Nephron progenitor cell (in vitro differentiated cells): ENCODE data around the gene TRDN.
A peak's percentile ranks its signal among the peaks of the same experiment; 100 is the strongest.

Source experiments
- DNase-seq: peaks from one replicate; pipeline ENCODE4 v3.0.0; 2021
- H3K27ac Mint-ChIP-seq: 2 replicates; pipeline ENCODE4 v1.8.0; 2021; ENCODE audit warnings: mild to moderate bottlenecking, moderate library complexity, mixed read lengths
- H3K27me3 Mint-ChIP-seq: 2 replicates; pipeline ENCODE4 v1.8.0; 2021; ENCODE audit warnings: mild to moderate bottlenecking, low read depth, mixed read lengths; ENCODE audit not compliant: poor library complexity
- H3K36me3 Mint-ChIP-seq: 2 replicates; pipeline ENCODE4 v1.8.0; 2021; ENCODE audit warnings: low read depth, mixed read lengths
- H3K4me1 Mint-ChIP-seq: 2 replicates; pipeline ENCODE4 v1.8.0; 2021; ENCODE audit warnings: mixed read lengths
- H3K4me3 Mint-ChIP-seq: 2 replicates; pipeline ENCODE4 v1.8.0; 2021; ENCODE audit warnings: mild to moderate bottlenecking, moderate library complexity, mixed read lengths
- H3K9me3 Mint-ChIP-seq: 2 replicates; pipeline ENCODE4 v1.8.0; 2021; ENCODE audit warnings: mild to moderate bottlenecking, moderate library complexity, mixed read lengths
- TF ChIP-seq, protein P1 (sequence below): fragments of 200-600 bp; sonication (generic); IDR thresholded peaks from 2 replicates; pipeline ENCODE4 v1.5.0; 2021; ENCODE audit warnings: antibody characterized with exemption

Gene TRDN

DNA sequence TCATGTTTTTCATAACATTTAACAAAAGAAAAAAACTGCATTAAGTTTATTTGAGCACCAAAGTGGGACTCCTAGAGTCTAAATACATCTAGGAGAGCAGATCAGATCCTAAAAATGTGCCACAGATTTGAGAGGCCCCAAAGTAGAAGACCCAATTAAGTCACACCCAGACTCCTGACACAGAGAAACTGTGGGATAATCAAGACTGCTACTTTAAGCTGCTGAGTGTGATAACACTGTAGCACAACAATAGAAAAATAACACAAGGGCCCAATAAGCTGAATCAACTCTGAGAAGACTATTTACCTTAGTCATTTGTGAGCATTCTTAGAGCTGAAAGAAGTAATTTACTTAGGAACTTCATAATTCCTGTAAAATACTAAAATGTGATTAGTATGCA is 26.0 kb downstream of the TRDN start:
- no peak overlapping the region for H3K4me3 Mint-ChIP-seq
- H3K9me3 Mint-ChIP-seq, result no peaks in the 10 kb centered on the region
- H3K36me3 Mint-ChIP-seq, result no peaks in the 10 kb centered on the region
- no peaks in the 10 kb centered on the region for H3K27me3 Mint-ChIP-seq
- no peaks in the 10 kb centered on the region for H3K4me1 Mint-ChIP-seq
- TF ChIP-seq, protein P1, sequence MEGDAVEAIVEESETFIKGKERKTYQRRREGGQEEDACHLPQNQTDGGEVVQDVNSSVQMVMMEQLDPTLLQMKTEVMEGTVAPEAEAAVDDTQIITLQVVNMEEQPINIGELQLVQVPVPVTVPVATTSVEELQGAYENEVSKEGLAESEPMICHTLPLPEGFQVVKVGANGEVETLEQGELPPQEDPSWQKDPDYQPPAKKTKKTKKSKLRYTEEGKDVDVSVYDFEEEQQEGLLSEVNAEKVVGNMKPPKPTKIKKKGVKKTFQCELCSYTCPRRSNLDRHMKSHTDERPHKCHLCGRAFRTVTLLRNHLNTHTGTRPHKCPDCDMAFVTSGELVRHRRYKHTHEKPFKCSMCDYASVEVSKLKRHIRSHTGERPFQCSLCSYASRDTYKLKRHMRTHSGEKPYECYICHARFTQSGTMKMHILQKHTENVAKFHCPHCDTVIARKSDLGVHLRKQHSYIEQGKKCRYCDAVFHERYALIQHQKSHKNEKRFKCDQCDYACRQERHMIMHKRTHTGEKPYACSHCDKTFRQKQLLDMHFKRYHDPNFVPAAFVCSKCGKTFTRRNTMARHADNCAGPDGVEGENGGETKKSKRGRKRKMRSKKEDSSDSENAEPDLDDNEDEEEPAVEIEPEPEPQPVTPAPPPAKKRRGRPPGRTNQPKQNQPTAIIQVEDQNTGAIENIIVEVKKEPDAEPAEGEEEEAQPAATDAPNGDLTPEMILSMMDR, result no peak
- H3K27ac Mint-ChIP-seq, result no peak overlapping the region
- no peak for DNase-seq

GRCh38 chr6:123604067-123604466 is 32.7 kb downstream of the TRDN start:
- no peak for DNase-seq
- H3K36me3 Mint-ChIP-seq, result no peaks in the 10 kb centered on the region
- peak overlapping the region; percentile 58 for H3K27ac Mint-ChIP-seq
- TF ChIP-seq, protein P1, result no peak
- peaks cover 6% of the 10 kb centered on the region for H3K4me1 Mint-ChIP-seq
- H3K27me3 Mint-ChIP-seq, result peaks cover 2% of the 10 kb centered on the region
- H3K9me3 Mint-ChIP-seq, result no peaks in the 10 kb centered on the region
- no peak overlapping the region for H3K4me3 Mint-ChIP-seq

- Mint-ChIP-seq H3K4me3 (no peak overlapping the region), H3K27ac (no peak overlapping the region), H3K27me3 (peaks cover 2% of the 10 kb centered on the region), H3K36me3 (no peaks in the 10 kb centered on the region), H3K9me3 (no peaks in the 10 kb centered on the region), H3K4me1 (no peaks in the 10 kb centered on the region)
- DNase-seq, result no peak
- TF ChIP-seq, protein P1, result no peak
Measured at GRCh38 chr6:123598011-123598410, 38.7 kb downstream of the TRDN start.

DNA sequence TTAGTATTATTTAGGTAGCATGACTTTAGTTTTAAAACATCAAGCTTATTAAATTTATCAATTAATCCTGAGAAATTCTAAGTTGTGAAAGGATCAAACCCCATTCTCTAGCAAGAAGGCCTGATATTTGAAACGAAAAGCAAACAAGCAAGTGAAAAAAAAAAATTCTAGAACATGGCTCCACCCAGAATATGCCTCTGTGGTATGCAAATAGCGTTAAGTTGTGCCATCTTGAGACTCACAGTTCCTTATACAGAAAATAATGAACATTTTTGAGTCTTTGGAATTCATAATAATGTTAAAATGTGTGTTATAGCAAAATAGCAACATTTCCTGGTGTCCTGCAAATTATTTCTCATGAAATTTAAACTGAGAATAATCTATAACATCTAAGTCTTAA is 42.0 kb downstream of the TRDN start:
- no peaks in the 10 kb centered on the region for H3K4me1 Mint-ChIP-seq
- no peak for DNase-seq
- TF ChIP-seq, protein P1, result no peak
- no peaks in the 10 kb centered on the region for H3K36me3 Mint-ChIP-seq
- H3K9me3 Mint-ChIP-seq, result no peaks in the 10 kb centered on the region
- no peaks in the 10 kb centered on the region for H3K27me3 Mint-ChIP-seq
- H3K4me3 Mint-ChIP-seq, result no peak overlapping the region
- no peak overlapping the region for H3K27ac Mint-ChIP-seq

- no peaks in the 10 kb centered on the region for H3K36me3 Mint-ChIP-seq
- TF ChIP-seq, protein P1, result no peak
- no peaks in the 10 kb centered on the region for H3K4me1 Mint-ChIP-seq
- H3K9me3 Mint-ChIP-seq, result no peaks in the 10 kb centered on the region
- H3K27ac Mint-ChIP-seq, result no peak overlapping the region
- DNase-seq, result no peak
- no peak overlapping the region for H3K4me3 Mint-ChIP-seq
- no peaks in the 10 kb centered on the region for H3K27me3 Mint-ChIP-seq
Measured at GRCh38 chr6:123592426-123592825, 44.3 kb downstream of the TRDN start.

DNA sequence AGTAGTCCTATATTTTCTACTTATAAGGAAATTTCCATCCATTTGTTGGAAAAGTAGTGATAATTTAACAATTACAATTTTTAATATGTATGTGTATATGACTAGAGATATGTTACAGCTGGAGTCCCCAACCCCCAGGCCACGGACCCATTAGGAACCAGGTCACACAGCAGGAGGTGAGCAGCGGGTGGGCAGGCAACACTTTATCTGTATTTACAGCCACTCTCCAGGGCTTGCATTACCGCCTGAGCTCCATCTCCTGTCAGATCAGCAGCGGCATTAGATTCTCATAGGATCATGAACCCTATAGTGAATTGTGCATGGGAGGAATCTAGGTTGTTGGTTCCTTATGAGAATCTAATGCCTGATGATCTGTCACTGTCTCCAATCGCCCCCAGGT is 46.8 kb downstream of the TRDN start:
- no peaks in the 10 kb centered on the region for H3K36me3 Mint-ChIP-seq
- H3K4me1 Mint-ChIP-seq, result no peaks in the 10 kb centered on the region
- no peak overlapping the region for H3K27ac Mint-ChIP-seq
- no peaks in the 10 kb centered on the region for H3K9me3 Mint-ChIP-seq
- DNase-seq, result no peak
- H3K27me3 Mint-ChIP-seq, result no peaks in the 10 kb centered on the region
- H3K4me3 Mint-ChIP-seq, result no peak overlapping the region
- TF ChIP-seq, protein P1, result no peak
